HG03064 (cell line): ENCODE measurements around the gene ELL.
"Not testable (repeated sequence)": the region's sequence is repeated elsewhere in the genome, so short reads cannot be mapped to it uniquely, and the experiment has no call there.

Experiments
- ATAC-seq: cut with Tn5 transposase; IDR thresholded peaks from one replicate; pipeline ENCODE4 v1.9.1; 2021; ENCODE audit warnings: low read depth; ENCODE audit not compliant: unreplicated experiment

ELL gene

DNA sequence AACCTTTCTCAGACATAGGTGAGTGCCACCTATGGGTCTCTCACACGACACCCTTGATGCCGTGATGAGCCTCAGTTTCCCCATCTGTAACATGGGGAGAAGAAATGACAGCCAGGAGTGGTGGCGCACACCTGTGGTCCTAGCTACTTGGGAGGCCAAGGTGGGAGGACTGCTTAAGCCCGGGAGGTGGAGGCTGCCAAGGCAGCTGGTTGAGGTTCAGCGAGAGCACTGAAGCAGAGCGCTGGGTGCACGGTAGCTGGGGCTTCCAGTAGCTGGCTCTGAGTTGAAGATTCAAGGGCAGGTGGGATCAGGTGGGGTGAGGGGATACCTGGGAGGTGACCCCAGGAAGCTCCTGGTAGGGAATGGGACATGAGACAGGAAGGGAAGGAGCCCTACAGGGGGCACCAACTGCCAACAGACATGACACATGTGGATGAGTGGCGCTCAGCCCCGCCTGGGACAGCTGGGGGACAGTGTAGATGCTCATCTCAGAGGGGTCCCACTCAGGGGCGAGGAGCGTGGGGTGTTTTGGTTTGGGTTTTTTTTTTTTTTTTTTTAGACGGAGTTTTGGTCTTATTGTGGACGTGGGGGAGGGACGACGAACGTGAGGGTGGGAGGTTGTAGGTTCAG lies 109.1 kb downstream of the ELL start:
- no peak for ATAC-seq

DNA sequence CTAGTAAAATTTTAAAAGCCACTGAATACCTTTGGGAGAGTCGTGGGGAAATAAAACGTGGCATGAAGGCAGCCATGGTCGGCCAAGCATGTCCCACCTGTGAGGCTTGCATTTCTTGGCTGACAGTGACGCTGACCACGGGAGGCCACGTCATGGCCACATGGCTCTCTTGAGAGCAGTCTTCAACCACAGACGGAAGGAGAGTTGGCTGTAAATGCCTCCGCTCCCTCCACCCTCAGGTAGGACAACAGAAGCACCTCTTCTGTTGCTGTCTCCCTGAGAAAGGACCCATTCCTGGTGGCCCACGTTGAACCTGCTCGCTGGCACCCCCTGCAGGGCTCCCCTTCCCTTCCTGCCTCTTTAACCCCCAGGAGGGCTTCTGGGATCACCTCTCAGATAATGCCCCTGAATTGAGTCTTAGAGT lies 113.8 kb downstream of the ELL start:
- ATAC-seq = no peak

DNA sequence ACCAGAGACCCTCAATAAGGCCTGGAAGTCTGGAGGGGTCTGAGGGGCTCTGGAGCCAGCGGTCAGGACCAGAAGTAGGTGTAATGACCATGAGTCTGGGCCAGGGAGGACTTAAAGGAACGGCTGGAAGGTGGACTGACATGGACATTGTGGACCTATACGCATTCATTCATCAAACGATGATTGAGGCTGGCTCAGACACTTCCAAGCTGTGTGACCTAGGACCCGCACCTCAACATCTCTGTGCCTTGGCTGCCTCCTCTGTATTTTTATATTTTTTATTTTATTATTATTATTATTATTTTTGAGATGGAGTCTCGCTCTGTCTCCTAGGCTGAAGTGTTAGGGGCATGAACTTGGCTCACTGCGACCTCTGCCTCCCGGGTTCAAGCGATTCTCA lies 115.1 kb downstream of the ELL start:
- ATAC-seq = no peak

DNA sequence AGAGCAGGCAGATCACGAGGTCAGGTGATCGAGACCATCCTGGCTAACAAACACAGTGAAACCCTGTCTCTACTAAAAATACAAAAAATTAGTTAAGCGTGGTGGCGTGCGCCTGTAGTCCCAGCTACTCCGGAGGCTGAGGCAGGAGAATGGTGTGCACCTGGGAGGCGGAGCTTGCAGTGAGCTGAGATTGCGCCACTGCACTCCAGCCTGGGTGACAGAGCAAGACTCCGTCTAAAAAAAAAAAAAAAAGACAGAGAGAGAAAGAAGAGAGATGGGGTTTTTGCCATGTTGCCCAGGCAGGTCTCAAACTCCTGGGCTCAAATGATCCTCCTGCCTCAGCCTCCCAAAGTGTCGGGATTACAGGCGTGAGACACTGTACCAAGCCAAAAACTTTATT lies 116.1 kb downstream of the ELL start:
- ATAC-seq = not testable (repeated sequence)

DNA sequence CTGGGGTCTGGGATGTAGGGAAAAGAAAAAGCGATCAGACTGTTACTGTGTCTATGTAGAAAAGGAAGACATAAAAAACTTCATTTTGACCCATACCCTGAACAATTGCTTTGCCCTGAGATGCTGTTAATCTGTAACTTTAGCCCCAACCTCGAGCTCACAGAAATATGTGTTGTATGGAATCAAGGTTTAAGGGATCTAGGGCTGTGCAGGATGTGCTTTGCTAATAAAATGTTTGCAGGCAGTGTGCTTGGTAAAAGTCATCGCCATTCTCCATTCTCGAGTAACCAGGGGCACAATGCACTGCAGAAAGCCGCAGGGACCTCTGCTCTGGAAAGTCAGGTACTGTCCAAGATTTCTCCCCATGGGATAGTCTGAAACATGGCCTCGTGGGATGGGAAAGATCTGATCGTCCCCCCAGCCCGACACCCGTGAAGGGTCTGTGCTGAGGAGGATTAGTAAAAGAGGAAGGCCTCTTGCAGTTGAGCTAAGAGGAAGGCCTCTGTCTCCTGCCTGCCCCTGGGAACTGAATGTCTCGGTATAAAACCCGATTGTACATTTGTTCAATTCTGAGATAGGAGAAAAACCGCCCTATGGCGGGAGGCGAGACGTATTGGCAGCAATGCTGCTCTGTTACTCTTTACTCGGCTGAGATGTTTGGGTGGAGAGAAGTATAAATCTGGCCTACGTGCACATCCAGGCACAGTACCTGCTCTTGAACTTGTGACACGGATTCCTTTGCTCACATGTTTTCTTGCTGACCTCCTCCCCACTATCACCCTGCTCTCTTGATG lies 119.2 kb downstream of the ELL start:
- ATAC-seq = not testable (repeated sequence)

DNA sequence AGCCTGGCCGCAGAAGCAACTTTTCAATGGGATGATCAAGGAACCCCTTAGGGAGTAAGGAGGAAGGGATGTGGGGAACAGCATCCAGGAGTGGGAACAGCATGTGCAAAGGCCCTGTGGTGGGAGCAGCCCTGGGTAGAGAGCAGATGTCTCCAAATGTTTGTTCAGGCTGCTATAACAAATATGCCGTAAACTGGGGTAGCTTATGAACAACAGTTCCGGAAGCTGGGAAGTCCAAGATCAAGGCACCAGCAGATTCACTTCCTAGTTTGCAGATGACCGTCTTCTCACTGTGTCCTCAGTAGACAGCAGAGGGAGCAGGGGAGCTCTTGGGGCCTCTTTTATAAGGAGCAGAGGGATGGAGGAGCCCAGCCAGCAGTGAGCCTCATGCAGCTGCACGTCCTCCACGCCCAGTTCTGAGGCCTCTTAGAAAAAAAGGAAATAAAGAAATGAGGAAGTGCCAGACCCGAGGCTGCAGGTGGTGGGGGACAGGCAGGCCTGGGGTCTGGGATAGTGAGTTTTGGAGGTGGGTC lies 120.2 kb downstream of the ELL start:
- ATAC-seq = no peak

DNA sequence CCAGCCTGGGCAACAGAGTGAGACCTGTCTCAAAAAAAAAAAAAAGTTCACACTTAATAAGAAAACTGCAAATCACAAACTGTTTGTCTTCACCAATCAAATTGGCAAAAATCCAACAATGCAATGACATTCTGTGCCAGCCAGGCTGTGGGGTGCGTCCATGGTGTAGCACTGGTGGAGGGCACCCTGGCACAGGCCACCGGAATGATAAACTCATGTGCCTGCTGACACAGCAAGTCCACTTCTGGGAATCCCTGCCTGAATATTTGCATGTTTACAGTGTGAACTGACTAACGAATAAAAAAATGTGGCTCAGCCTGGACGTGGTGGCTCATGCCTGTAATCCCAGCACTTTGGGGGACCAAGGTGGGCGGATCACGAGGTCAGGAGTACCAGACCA lies 122.9 kb downstream of the ELL start:
- ATAC-seq = no peak

DNA sequence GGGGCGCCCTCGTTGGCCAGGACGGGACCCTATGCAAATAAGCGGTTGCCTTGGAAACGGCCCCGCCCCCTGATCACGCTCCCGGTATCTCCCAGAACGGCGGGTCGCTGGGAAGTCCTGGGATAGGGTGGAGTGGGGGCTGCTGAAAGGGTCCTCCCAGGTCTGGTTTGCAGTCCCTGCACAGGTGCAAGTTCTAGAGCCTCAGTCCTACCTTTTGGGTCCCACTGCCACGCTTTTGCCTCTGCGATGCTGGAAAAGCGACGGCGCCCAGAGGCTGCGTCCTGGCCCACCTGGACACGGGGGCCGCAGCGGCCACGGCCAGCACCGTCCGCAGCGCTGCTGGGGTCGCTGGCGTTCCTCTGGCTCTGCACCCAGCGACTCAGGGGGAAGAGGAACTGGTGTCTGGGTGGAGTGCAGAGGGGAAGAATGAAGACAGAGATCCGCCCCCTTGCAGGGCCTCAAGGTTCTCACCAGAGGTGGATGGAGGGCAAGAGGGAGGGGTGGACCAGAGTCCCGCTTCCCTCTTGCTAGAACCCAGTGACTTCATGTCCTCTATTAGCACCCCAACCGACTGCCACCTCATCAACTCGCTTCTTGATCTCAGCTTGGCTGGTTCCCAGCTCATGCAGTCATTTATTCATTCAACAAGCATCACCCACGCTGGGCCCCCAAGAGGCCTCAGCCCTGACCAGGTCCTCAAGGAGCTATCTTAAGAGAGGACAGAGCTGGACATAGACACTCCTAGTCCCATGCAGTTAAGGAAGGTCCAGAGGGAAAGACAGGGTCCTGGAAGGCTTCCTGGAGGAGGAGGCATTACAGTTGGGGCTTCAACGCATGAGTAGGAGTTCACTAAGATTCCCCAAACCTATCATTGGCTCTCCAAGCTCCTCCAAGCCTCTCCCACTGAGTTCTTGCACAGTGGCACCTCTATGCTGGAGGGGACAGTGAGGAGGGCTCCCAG lies 124.3 kb downstream of the ELL start, which contains the start of gene LRRC25:
TSS of gene LRRC25 (minus strand) at position 381 of the 961 bp plus-strand sequence. CDS start 659 bp downstream, outside the sequence.
- ATAC-seq = no peak

DNA sequence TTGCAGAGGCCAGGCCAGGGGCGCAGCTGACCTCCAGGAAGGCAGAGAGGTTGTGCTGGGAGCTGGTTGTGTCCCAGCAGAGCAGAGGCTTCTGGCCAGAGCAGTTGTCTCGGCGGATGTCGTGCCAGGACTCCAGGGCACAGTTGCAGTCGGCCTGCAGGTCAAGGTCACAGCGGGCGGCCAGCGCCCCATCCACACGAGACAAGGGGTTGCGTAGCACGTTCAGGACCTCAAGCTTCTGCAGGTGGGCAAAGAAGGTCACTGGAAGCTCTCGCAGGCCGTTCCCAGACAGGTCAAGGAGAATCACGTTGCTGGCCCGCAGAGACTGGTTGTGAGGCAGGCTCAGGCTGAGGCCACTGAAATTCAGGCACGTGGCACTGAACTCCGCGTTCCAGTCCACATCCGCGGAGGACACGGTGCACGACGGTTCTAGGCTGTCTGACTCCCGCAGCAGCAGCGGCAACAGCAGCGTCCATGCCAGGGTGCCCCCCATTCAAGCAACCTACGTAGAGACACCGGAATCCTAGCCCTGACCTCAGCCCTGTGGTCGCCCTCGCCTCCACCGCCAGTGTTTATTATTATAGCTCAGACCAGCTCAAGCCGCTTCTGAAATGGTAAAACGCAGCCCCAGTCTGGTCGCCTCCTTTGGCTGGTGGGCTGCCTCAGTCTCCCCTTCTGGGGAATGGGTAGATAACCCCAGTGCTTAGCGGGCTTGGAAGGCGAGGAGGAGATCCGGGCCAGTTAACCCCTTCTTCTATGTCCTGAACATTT lies 125.2 kb downstream of the ELL start:
- no peak for ATAC-seq

DNA sequence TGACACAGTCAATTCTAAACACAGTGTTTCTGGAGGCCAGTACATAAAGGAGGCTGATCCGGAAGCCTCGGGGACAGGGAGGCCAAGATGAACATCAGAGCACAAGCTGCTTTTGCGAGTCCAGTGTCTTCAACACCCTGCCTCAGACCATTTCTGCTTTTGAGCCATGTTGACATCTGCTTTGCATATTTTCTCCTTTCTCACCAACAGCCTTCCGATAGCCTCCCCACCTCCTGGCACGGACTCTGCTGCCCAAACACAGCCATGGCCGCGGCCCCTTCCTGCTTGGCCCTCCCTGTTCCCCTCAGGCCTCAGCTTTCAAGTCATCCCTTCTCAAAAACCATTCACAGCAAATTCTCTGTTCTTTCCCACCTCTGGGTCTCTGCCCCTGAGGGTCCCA lies 128.0 kb downstream of the ELL start:
- ATAC-seq = no peak

DNA sequence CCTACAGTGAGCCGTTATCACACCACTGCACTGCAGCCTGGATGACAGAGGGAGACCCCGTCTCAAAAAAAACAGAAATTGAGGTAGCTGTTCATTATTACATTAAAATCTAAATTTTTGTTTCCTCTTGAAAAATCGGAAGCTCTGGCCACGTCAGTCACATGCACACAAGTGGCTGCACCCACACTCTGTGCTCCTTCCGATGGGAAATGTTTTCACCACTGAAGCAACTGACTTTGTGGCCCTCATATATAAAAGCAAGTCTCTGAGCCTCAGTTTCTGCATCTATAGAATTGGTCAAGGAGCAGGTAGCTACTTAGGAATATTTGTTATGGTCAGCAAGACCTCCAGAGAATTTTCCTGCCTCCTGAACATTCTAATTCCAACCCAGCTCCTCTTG lies 128.9 kb downstream of the ELL start:
- ATAC-seq = no peak
